ENCODE results near the gene RANBP9.
A peak's percentile ranks its signal among the peaks of the same experiment; 100 is the strongest.

RANBP9 gene

DNA sequence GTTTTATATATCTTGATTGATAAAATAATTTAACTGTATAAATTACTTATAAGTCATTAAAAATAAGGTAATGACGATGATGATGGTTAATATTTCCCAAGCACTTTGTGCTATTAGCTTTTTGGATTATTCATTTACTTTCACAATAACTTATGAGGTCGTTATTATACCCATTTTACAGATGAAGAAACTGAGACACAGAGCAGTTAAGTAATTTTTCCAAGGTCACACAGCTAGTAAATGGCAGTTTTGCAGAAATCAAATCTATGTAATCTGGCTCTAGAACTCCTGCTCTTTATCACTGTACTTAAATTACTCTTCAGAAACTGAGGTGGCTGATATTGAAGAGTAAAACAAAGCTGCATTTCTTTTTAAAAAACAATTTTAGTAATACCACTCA, 78.3 kb downstream of the RANBP9 start:
- DNase-seq (ENCODE audit: low read depth) = no peak
- TF ChIP-seq, protein P1, sequence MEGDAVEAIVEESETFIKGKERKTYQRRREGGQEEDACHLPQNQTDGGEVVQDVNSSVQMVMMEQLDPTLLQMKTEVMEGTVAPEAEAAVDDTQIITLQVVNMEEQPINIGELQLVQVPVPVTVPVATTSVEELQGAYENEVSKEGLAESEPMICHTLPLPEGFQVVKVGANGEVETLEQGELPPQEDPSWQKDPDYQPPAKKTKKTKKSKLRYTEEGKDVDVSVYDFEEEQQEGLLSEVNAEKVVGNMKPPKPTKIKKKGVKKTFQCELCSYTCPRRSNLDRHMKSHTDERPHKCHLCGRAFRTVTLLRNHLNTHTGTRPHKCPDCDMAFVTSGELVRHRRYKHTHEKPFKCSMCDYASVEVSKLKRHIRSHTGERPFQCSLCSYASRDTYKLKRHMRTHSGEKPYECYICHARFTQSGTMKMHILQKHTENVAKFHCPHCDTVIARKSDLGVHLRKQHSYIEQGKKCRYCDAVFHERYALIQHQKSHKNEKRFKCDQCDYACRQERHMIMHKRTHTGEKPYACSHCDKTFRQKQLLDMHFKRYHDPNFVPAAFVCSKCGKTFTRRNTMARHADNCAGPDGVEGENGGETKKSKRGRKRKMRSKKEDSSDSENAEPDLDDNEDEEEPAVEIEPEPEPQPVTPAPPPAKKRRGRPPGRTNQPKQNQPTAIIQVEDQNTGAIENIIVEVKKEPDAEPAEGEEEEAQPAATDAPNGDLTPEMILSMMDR (IDR thresholded peaks at IDR 0.05; ENCODE audit: low read depth, low read length) = no peak
- TF ChIP-seq MYC (IDR thresholded peaks at IDR 0.05; ENCODE audit: low read depth, low read length) (no peak), POLR2A (IDR thresholded peaks at IDR 0.05; ENCODE audit: extremely low read depth, insufficient read length) (no peak)
- TF ChIP-seq, protein P2, sequence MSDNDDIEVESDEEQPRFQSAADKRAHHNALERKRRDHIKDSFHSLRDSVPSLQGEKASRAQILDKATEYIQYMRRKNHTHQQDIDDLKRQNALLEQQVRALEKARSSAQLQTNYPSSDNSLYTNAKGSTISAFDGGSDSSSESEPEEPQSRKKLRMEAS (IDR thresholded peaks at IDR 0.05; ENCODE audit: low read depth, low read length) = no peak
- no peak overlapping the region for H3K4me3 ChIP-seq (ENCODE audit: low read depth, low read length)

DNA sequence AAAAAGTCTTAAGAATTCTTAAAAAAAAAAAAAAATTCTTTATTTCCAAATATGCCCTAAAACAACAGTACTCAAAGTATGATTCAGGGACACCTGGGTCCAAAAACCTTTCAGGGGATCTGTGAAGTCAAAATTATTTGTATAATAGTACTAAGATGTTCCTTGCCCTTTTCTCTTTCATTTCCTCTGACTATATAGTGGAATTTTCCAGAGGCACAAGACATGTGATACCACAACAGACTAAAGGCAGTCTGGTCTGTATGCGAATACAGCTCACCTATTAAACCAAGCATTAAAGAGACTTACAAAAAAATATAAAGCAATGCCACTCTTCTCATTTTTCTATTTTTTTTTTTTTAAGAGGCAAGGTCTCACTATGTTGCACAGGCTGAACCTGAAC, 81.1 kb downstream of the RANBP9 start:
- TF ChIP-seq, protein P1 (IDR thresholded peaks at IDR 0.05; ENCODE audit: low read depth, low read length) = no peak
- TF ChIP-seq, protein P2 (IDR thresholded peaks at IDR 0.05; ENCODE audit: low read depth, low read length) = no peak
- no peak for TF ChIP-seq MYC (IDR thresholded peaks at IDR 0.05; ENCODE audit: low read depth, low read length)
- no peak for TF ChIP-seq POLR2A (IDR thresholded peaks at IDR 0.05; ENCODE audit: extremely low read depth, insufficient read length)
- DNase-seq (ENCODE audit: low read depth) = no peak
- no peak overlapping the region for H3K4me3 ChIP-seq (ENCODE audit: low read depth, low read length)

DNA sequence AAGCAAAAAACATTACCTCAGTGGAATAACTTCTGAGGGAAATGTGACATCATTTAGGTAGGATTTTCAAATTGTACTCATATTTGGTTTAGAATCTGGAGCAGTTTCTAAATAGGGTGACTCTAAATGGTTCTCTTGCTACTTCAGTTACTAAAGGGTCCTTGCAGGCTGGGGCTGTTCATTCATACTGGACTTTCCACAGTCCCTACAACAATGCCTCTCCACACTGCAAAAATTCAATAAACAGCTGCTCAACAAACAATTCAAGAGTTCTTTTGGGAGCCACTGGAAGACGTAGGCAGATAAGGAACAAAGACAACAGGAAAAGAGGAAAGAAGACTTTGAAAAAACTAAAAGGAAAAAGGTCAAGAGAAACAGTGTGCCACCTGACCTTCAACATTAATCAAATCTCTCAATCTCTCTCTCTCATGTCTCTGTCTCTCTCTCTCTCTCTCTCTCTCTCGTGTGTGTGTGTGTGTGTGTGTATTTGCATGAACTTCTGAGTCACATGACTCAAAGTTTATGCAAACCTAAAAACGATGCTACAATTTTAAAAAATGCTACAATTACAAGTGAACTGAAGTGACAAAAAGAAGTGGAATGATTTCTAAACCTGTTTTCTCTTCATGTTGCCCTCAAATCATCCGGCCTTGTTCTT, 82.0 kb downstream of the RANBP9 start:
- no peak for DNase-seq (ENCODE audit: low read depth)
- H3K4me3 ChIP-seq (ENCODE audit: low read depth, low read length) = no peak overlapping the region
- TF ChIP-seq, protein P2 (IDR thresholded peaks at IDR 0.05; ENCODE audit: low read depth, low read length) = no peak
- TF ChIP-seq, protein P1 (IDR thresholded peaks at IDR 0.05; ENCODE audit: low read depth, low read length) = no peak
- TF ChIP-seq MYC (IDR thresholded peaks at IDR 0.05; ENCODE audit: low read depth, low read length) (no peak), POLR2A (IDR thresholded peaks at IDR 0.05; ENCODE audit: extremely low read depth, insufficient read length) (no peak)

DNA sequence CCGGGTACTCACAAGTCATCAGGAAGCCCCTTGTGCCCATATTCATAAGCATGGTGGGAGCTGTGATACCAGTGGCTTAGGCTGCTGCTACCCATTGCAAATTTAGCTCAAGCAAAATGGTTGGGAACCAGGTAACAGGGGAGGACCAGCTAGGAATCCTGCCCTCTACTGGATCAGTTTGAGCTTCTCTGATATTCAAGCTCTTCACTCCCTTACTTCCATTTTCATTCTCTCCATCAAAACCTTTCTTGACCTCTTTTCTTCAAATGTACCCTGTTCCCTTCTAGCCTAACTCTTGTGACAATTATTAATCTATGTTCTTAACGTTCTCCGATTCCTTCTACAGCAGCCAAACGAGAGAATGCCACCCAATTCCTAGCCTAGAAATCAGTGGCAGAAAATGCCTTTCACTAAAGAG, 86.8 kb downstream of the RANBP9 start:
- TF ChIP-seq, protein P2 (IDR thresholded peaks at IDR 0.05; ENCODE audit: low read depth, low read length) = no peak
- TF ChIP-seq, protein P1 (IDR thresholded peaks at IDR 0.05; ENCODE audit: low read depth, low read length) = peak; percentile 64
- peak; percentile 78 for DNase-seq (ENCODE audit: low read depth)
- H3K4me3 ChIP-seq (ENCODE audit: low read depth, low read length) = no peak overlapping the region

DNA sequence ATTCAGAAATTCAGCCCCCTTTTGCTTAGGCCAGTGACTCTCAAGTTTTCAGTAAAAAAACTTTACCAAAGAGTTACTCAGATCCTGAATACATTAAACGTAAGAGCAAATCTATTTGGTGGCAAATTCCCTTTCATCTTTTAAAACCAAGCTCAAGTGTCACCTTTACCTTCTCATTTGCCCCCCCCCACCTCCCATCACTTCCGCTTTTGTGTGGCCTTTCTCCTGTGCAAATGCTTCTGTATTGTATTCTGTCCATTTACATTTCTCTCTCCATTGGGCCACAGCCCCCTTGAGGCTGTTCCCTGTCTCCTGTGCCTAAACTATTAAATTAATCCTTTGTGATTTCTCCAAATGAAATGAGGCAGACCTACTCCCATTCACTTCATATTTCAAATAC, 94.6 kb downstream of the RANBP9 start:
- peak overlapping the region; percentile 99 for H3K4me3 ChIP-seq (ENCODE audit: low read depth, low read length)
- no peak for DNase-seq (ENCODE audit: low read depth)
- TF ChIP-seq, protein P1 (IDR thresholded peaks at IDR 0.05; ENCODE audit: low read depth, low read length) = no peak
- TF ChIP-seq, protein P2 (IDR thresholded peaks at IDR 0.05; ENCODE audit: low read depth, low read length) = no peak
- no peak for TF ChIP-seq MYC (IDR thresholded peaks at IDR 0.05; ENCODE audit: low read depth, low read length)
